GM12873 (cell line): ENCODE results near the gene SAE1.

ENCODE experiments used
- TF ChIP-seq, protein P1 (sequence below): IDR thresholded peaks from 2 replicates; pipeline ENCODE4 v1.5.1; 2012; ENCODE audit warnings: low read depth, mild to moderate bottlenecking, moderate library complexity, low read length, control low read depth; ENCODE audit not compliant: insufficient read depth; ENCODE audit errors: missing control alignments

SAE1 gene

DNA sequence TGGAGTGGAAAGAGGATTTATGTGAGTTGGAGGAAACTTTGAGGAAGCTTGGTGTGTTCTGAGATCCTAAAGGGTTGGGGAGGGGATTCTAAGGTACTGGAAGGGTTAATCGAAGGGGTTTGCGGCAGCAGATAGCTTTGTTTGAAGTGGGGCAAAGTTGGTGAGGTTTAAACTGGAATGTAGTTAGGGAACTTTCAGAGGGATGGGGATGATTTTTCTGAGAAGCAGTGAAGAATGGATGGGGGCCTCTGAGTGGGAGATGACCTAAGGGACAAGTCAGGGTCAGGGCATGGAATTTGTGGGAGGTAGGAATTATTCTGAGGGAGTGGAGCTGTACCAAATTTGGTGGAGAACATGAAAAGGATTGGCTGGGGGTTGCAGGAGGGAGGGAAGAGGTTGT is 3.9 kb downstream of the SAE1 start:
- TF ChIP-seq, protein P1, sequence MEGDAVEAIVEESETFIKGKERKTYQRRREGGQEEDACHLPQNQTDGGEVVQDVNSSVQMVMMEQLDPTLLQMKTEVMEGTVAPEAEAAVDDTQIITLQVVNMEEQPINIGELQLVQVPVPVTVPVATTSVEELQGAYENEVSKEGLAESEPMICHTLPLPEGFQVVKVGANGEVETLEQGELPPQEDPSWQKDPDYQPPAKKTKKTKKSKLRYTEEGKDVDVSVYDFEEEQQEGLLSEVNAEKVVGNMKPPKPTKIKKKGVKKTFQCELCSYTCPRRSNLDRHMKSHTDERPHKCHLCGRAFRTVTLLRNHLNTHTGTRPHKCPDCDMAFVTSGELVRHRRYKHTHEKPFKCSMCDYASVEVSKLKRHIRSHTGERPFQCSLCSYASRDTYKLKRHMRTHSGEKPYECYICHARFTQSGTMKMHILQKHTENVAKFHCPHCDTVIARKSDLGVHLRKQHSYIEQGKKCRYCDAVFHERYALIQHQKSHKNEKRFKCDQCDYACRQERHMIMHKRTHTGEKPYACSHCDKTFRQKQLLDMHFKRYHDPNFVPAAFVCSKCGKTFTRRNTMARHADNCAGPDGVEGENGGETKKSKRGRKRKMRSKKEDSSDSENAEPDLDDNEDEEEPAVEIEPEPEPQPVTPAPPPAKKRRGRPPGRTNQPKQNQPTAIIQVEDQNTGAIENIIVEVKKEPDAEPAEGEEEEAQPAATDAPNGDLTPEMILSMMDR: no peak

DNA sequence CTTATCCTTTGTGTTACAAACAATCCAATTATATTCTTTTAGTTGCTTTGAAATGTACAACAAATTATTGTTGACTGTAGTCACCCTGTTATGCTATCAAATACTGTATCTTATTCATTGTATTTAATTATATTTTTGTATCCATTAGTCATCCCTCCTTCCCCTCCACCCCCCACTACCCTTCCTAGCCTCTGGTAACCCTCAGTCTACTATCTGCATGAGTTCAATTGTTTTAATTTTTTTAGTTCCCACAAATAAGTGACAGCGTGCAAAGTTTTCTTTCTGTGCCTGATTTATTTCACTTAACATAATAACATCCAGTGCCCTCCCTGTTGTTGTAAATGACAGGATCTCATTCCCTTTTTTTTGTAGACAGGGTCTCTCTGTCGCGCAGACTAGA is 4.5 kb downstream of the SAE1 start:
- TF ChIP-seq, protein P1: no peak

DNA sequence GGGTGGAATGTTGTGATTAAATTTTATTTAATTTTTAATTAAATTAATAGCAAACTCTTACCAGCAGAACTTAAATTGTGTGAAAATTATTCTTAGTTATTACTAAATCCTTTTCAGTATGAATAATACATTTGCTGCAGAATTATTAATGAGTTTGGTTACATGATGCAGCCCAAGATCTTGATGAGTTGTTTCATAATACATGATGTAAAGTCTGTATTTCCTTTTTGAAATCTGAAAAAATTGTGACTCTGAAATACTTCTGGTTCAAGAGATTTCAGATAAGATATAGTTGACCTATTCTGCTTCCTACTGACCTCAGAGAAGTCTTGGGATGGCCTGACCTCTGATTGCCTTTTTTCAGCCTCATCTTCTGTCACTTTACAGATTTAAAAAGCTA is 11.1 kb downstream of the SAE1 start:
- TF ChIP-seq, protein P1: no peak

DNA sequence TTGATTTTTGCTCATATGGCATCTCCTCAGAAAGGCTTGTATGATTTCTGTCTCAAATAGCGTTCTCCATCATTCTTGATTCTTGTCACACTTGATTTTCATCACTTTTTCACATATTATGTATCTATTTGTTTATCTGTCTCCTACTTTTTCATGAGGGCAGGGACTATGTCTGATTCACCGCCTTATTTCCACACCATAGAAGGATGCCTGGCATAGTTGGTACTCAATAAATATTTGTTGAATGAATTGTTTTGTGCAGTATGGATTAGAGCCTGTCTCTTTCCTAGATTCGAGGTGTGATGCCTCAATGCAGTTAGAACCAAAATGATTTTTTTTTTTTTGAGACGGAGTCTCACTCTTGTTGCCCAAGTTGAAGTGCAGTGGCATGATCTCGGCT is 12.1 kb downstream of the SAE1 start:
- TF ChIP-seq, protein P1: no peak

DNA sequence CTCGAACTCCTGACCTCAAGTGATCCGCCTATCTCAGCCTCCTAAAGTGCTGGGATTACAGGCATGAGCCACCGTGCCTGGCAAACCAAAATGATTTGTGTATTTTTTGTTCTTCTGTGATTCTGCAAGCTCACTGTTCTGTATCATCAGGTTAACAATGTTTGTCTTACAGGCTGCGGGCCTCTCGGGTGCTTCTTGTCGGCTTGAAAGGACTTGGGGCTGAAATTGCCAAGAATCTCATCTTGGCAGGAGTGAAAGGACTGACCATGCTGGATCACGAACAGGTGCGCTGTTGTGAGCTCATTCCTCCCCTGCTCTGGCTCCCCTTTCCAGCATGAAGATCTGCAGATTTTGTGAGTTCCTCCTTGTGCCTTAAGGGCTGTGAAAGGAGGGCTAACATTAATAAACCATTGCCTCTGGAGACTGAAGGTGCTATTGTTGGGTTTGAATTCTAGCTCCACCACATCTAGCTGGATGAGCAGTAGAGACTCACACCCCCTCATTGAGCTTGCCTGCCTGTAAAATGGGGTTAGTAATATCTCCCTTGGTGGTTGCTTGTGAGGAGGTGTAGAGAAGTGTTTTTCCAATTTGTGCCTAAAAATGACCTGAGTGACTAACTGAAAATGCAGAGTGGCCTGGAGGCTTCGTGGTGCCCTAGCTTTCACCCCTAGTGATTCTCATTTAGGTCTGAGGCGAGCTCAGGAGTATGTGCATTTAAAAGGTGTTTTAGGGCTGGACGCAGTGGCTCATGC is 12.9 kb downstream of the SAE1 start:
- TF ChIP-seq, protein P1: no peak

DNA sequence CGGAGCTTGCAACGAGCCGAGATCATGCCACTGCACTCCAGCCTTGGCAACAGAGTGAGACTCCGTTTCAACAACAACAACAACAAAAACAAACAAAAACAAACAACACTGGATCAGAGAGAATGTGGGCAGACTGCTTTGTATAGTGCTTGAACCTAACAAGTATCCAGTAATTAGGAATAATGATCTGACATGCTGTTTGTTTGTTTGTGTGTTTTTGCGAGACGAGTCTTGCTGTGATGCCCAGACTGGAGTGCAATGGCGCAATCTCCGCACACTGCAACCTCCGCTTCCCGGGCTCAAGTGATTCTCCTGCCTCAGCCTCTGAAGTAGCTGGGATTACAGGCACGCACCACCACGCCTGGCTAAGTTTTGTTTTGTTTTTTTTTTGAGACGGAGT is 14.0 kb downstream of the SAE1 start:
- TF ChIP-seq, protein P1: no peak

DNA sequence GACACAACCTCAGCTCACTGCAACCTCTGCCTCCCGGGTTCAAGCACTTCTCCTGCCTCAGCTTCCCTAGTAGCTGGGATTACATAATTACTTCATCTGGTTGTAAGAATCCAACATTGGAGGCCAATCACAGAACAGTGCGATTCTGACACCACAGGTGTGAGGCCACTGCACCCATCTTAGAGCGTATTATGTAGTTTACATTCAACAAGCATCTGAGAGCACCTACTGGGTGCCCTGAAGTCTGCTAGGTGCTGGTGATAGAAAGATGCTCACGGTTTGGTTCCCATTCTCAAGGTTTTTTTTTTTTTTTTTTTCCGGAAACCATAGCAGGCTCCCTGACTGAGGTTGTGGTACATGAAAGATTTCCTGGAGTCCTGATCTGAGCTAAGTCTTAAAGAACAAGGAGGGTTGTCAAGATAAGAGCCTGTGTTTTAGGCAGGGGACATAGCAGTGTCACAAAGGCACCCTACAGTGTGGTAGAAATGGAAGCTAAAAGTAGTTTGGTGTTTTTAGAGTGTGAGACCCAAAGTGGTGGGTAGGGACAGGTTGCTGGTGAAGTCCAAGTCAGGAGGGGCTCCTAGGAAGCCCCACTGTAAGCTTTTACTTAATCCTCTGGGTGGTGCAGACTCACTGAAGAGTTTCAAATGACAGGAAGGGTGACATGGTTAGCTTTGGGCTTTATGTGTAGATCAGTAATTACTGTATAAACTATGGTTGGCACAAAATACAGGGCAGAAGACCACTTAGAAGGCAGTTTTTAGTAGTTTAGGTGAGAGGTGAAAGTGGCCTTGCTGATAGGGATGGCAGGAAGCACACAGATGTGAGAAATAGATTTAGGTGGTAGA is 15.2 kb downstream of the SAE1 start:
- TF ChIP-seq, protein P1: no peak
